ENCODE results near the gene CRTC1.

DNA sequence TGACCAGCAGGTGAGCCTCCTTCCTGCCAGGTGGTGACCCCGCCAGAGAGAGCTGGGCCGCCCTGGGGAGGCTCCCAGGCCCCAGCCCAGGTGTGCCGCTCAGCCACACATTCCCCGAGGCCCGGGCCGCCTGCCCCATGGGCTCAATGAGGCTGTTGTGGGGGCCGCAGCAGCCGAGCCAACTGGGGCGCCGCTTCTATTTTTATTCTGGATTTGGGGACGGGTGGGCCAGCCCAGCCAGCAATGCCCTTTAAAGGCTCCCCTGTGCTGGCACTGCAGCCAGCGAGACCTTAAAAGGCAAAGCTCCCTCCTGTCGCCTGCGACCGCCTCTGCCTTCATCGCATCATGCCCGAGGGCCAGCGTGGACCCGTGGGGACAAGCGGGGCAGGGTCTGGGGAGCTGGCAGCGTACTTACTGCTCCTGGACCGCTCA, 17.7 kb upstream of the CRTC1 start:
- TF ChIP-seq, protein P1, sequence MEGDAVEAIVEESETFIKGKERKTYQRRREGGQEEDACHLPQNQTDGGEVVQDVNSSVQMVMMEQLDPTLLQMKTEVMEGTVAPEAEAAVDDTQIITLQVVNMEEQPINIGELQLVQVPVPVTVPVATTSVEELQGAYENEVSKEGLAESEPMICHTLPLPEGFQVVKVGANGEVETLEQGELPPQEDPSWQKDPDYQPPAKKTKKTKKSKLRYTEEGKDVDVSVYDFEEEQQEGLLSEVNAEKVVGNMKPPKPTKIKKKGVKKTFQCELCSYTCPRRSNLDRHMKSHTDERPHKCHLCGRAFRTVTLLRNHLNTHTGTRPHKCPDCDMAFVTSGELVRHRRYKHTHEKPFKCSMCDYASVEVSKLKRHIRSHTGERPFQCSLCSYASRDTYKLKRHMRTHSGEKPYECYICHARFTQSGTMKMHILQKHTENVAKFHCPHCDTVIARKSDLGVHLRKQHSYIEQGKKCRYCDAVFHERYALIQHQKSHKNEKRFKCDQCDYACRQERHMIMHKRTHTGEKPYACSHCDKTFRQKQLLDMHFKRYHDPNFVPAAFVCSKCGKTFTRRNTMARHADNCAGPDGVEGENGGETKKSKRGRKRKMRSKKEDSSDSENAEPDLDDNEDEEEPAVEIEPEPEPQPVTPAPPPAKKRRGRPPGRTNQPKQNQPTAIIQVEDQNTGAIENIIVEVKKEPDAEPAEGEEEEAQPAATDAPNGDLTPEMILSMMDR (IDR thresholded peaks at IDR 0.05), result no peak
- TF ChIP-seq POLR2A (IDR thresholded peaks at IDR 0.05), result no peak
